Measurements from ENCODE around the gene VAT1L. TPM values are rescaled to one million over a fixed set of nuclear protein-coding genes. Genes with fewer than 3 reads are reported as not detected.

VAT1L gene
- total and polyA plus RNA-seq, 10 of the 15 experiments (the other 5 are each of a cell fraction or from before 2014, with no cell fraction given) = 0.06 to 0.18 (median 0.10) TPM; not detected in 5

DNA sequence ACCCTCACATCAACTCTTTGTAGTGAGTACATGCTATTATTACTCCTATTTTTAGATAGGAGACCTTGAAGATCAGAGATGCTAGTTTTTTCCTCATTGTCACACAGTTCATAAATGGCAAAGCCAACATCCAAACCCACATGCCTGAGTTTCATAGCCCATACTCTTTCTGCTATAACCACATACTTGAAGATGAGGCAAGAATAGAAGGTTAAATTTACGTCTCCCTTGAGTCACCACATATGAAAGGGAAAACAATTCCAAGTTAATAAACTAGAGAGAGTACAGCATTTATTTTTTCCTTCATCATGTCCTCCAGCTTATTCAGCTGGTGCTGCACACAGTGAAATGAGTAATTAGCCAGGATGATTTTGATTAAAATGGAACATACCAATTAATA is 42.4 kb upstream of the VAT1L start:
- H3K4me1 ChIP-seq (ENCODE audit: control insufficient read depth, insufficient read depth, low read length) = no peaks in the 10 kb centered on the region
- no peak overlapping the region for H3K27ac ChIP-seq (ENCODE audit: control insufficient read depth, insufficient read depth)
- H3K9ac ChIP-seq (ENCODE audit: control insufficient read depth, insufficient read depth, low read length) = no peak overlapping the region
- in situ Hi-C loops (cut with MboI) = no loop called here
- no peaks in the 10 kb centered on the region for H3K36me3 ChIP-seq (ENCODE audit: control insufficient read depth in 2 of 2, insufficient read depth in 2 of 2, low read length in 1 of 2)
- H3K4me2 ChIP-seq (ENCODE audit: control insufficient read depth, insufficient read depth) = no peak overlapping the region
- SMC1A ChIA-PET (ENCODE audit: uncharacterized antibody, unreplicated experiment) = no interaction called here
- RAD21 ChIA-PET (ENCODE audit: unreplicated experiment) = no interaction called here
- H3K79me2 ChIP-seq (ENCODE audit: control insufficient read depth, insufficient read depth, low read length) = no peaks in the 10 kb centered on the region
- 30% methylated on average over 1 of the region's 1 CpG for WGBS (ENCODE audit: insufficient coverage, insufficient replicate concordance, low lambda C conversion rate, missing lambda C conversion rate)
- POLR2A ChIA-PET = no interaction called here
- TF ChIP-seq ZNF384 (IDR thresholded peaks at IDR 0.05; ENCODE audit: borderline replicate concordance, low read depth, low read length) = no peak
- no peak for TF ChIP-seq KDM1A (IDR thresholded peaks at IDR 0.05; ENCODE audit: borderline replicate concordance)
- TF ChIP-seq SUPT20H (IDR thresholded peaks at IDR 0.05; ENCODE audit: borderline replicate concordance, control insufficient read depth, low read depth, low read length) = no peak
- TF ChIP-seq CEBPB (IDR thresholded peaks at IDR 0.05; ENCODE audit: borderline replicate concordance in 1 of 2, low read depth in 2 of 2, low read length in 2 of 2) = no peak
- no peak for TF ChIP-seq TCF12 (IDR thresholded peaks at IDR 0.05; ENCODE audit: low read depth, low read length)
- no peak for TF ChIP-seq IKZF2 (IDR thresholded peaks at IDR 0.05)
- no peak for TF ChIP-seq TCF3 (IDR thresholded peaks at IDR 0.05; ENCODE audit: borderline replicate concordance, insufficient read depth, low read depth, low read length)
- TF ChIP-seq MEF2B (IDR thresholded peaks at IDR 0.05; ENCODE audit: partially characterized antibody, poor library complexity, severe bottlenecking) = no peak
- TF ChIP-seq, protein P1, sequence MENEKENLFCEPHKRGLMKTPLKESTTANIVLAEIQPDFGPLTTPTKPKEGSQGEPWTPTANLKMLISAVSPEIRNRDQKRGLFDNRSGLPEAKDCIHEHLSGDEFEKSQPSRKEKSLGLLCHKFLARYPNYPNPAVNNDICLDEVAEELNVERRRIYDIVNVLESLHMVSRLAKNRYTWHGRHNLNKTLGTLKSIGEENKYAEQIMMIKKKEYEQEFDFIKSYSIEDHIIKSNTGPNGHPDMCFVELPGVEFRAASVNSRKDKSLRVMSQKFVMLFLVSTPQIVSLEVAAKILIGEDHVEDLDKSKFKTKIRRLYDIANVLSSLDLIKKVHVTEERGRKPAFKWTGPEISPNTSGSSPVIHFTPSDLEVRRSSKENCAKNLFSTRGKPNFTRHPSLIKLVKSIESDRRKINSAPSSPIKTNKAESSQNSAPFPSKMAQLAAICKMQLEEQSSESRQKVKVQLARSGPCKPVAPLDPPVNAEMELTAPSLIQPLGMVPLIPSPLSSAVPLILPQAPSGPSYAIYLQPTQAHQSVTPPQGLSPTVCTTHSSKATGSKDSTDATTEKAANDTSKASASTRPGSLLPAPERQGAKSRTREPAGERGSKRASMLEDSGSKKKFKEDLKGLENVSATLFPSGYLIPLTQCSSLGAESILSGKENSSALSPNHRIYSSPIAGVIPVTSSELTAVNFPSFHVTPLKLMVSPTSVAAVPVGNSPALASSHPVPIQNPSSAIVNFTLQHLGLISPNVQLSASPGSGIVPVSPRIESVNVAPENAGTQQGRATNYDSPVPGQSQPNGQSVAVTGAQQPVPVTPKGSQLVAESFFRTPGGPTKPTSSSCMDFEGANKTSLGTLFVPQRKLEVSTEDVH (IDR thresholded peaks at IDR 0.05; ENCODE audit: low read depth, partially characterized antibody) = no peak
- TF ChIP-seq, protein P2, sequence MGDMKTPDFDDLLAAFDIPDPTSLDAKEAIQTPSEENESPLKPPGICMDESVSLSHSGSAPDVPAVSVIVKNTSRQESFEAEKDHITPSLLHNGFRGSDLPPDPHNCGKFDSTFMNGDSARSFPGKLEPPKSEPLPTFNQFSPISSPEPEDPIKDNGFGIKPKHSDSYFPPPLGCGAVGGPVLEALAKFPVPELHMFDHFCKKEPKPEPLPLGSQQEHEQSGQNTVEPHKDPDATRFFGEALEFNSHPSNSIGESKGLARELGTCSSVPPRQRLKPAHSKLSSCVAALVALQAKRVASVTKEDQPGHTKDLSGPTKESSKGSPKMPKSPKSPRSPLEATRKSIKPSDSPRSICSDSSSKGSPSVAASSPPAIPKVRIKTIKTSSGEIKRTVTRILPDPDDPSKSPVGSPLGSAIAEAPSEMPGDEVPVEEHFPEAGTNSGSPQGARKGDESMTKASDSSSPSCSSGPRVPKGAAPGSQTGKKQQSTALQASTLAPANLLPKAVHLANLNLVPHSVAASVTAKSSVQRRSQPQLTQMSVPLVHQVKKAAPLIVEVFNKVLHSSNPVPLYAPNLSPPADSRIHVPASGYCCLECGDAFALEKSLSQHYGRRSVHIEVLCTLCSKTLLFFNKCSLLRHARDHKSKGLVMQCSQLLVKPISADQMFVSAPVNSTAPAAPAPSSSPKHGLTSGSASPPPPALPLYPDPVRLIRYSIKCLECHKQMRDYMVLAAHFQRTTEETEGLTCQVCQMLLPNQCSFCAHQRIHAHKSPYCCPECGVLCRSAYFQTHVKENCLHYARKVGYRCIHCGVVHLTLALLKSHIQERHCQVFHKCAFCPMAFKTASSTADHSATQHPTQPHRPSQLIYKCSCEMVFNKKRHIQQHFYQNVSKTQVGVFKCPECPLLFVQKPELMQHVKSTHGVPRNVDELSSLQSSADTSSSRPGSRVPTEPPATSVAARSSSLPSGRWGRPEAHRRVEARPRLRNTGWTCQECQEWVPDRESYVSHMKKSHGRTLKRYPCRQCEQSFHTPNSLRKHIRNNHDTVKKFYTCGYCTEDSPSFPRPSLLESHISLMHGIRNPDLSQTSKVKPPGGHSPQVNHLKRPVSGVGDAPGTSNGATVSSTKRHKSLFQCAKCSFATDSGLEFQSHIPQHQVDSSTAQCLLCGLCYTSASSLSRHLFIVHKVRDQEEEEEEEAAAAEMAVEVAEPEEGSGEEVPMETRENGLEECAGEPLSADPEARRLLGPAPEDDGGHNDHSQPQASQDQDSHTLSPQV (IDR thresholded peaks at IDR 0.05) = no peak
- no peak for TF ChIP-seq BCL11A (IDR thresholded peaks at IDR 0.05; ENCODE audit: low read depth, low read length)
- TF ChIP-seq CBX5 (IDR thresholded peaks at IDR 0.05; ENCODE audit: low read depth) = no peak
- TF ChIP-seq MTA2 (IDR thresholded peaks at IDR 0.05; ENCODE audit: low read depth) = no peak
- TF ChIP-seq, protein P3, sequence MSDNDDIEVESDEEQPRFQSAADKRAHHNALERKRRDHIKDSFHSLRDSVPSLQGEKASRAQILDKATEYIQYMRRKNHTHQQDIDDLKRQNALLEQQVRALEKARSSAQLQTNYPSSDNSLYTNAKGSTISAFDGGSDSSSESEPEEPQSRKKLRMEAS (IDR thresholded peaks at IDR 0.05; ENCODE audit: low read depth, low read length) = no peak
- no peak for TF ChIP-seq MEF2A (IDR thresholded peaks at IDR 0.05; ENCODE audit: insufficient read depth, low read depth, low read length)
- TF ChIP-seq SMAD1 (IDR thresholded peaks at IDR 0.05; ENCODE audit: low read depth, partially characterized antibody) = no peak
- BruUV-seq (replicated peaks) = no TSS peak
- DNase-seq (ENCODE audit: low read depth, low spot score) (no peak), ATAC-seq (no peak), FAIRE-seq (no peak)
- H3K9me3 ChIP-seq (replicated peaks; ENCODE audit: control insufficient read depth, insufficient read depth, low read length) = no peaks in the 10 kb centered on the region
- H3K4me3 ChIP-seq = no peak overlapping the region
- H4K20me1 ChIP-seq (ENCODE audit: control insufficient read depth, insufficient read depth) = no peaks in the 10 kb centered on the region
- intact Hi-C loops (cut with micrococcal nuclease; ENCODE audit: unreplicated experiment) = no loop called here
- CTCF ChIA-PET = no interaction called here
- H2AFZ ChIP-seq (ENCODE audit: control insufficient read depth, low read depth, low read length) = no peak overlapping the region
- H3K27me3 ChIP-seq (replicated peaks in 1 of 2; ENCODE audit: control insufficient read depth in 2 of 2, insufficient read depth in 2 of 2, low read length in 1 of 2) = no peaks in the 10 kb centered on the region; a peak in 2 of 4 replicates
